Gastroesophageal sphincter (tissue), 3 donors: Measurements from ENCODE around the gene SLC25A25.

Experiments used
- CTCF ChIP-seq, 4 experiments: fragments of 200-600 bp in 2 of 4; fragments of 450-650 bp in 2 of 4; sonication (generic) in 1 of 4; IDR thresholded peaks; one replicate each; pipeline ENCODE4 v1.5.1; 2017 to 2019; ENCODE audit warnings: antibody characterized with exemption in 4 of 4, mild to moderate bottlenecking in 2 of 4, moderate library complexity in 2 of 4
- POLR2A ChIP-seq, 2 donors: fragments of 450-650 bp; IDR thresholded peaks; one replicate each; pipeline ENCODE4 v1.6.1; 2017; ENCODE audit warnings: antibody characterized with exemption in 2 of 2, mild to moderate bottlenecking in 2 of 2, moderate library complexity in 1 of 2
- POLR2AphosphoS5 ChIP-seq: sonication (generic); formaldehyde crosslinking; IDR thresholded peaks from one replicate; pipeline ENCODE4 v1.6.1; 2017; ENCODE audit warnings: antibody characterized with exemption

GRCh38 chr9:128120741-128121465 lies 52.9 kb downstream of the SLC25A25 start:
- TF ChIP-seq CTCF (IDR thresholded peaks at IDR 0.05) (no peak), POLR2A (IDR thresholded peaks at IDR 0.05) (no peak), POLR2AphosphoS5 (no peak)
